HepG2 (cell line): ENCODE measurements around the gene SPIN4. TPM values are rescaled to one million over a fixed set of nuclear protein-coding genes. Genes with fewer than 3 reads are reported as not detected.

Experiments used
- ATAC-seq: fragments of 200-7000 bp; cut with Tn5 transposase; 3 replicates; pipeline ENCODE4 v1.9.1; 2020; ENCODE audit warnings: mild to moderate bottlenecking, moderate library complexity
- BruUV-seq: library from RNA; stranded (reverse); fragments of 400-500 nt; replicated peaks from 2 replicates; lab custom pipeline; 2021; lab: Mats Ljungman, UMichigan
- CTCF ChIA-PET: fragments of 300-600 bp; formaldehyde crosslinking; extraction: SDS; loops from one replicate; lab custom pipeline; 2021; ENCODE audit warnings: low total read pairs, inconsistent platforms, low intra/inter-chr PET ratio; lab: Yijun Ruan, JAX
- POLR2A ChIA-PET: fragments of 350-600 bp; sonication (Branson Sonifier 250); formaldehyde crosslinking; loops from one replicate; lab custom pipeline; 2020; ENCODE audit warnings: antibody characterized with exemption, inconsistent platforms; lab: Yijun Ruan, JAX
- DNase-seq: peaks from one replicate; pipeline ENCODE4 v3.0.0-alpha.2; 2015; ENCODE audit warnings: low spot score
- FAIRE-seq: peaks from 3 replicates; lab custom pipeline; 2011; peaks lifted over from hg19 to GRCh38; lab: Jason Lieb, UNC
- H2AFZ ChIP-seq: one replicate; pipeline ENCODE4 v1.6.1; 2011; ENCODE audit warnings: low read length, inconsistent platforms
- H3K27ac ChIP-seq: fragments of 300-600 bp; 3 replicates; pipeline ENCODE4 v1.8.0; 2011; ENCODE audit warnings: mixed run types, mild to moderate bottlenecking, mixed read lengths, low read length, inconsistent platforms; ENCODE audit not compliant: insufficient read depth; ENCODE audit errors: extremely low read length
- H3K27me3 ChIP-seq, 2 experiments: fragments of 200-600 bp in 1 of 2; 2 replicates in 1 of 2; 3 replicates in 1 of 2; pipeline versions ENCODE4 v1.6.0 to v1.8.0; 2011; ENCODE audit warnings: low read length in 2 of 2, mild to moderate bottlenecking in 2 of 2, moderate library complexity in 2 of 2, inconsistent platforms in 1 of 2; ENCODE audit not compliant: insufficient read depth in 2 of 2, control insufficient read depth in 1 of 2
- H3K36me3 ChIP-seq, 2 experiments: fragments of 200-600 bp in 1 of 2; replicated peaks in 1 of 2; 2 replicates in 1 of 2; 3 replicates in 1 of 2; pipeline versions ENCODE4 v1.5.1 to v1.8.0; 2011; ENCODE audit warnings: low read length in 2 of 2, inconsistent platforms in 1 of 2; ENCODE audit not compliant: insufficient read depth in 2 of 2, control insufficient read depth in 1 of 2
- H3K4me1 ChIP-seq: 2 replicates; pipeline ENCODE4 v1.5.1; 2012; ENCODE audit warnings: low read length, inconsistent platforms; ENCODE audit not compliant: insufficient read depth
- H3K4me2 ChIP-seq: 2 replicates; pipeline ENCODE4 v1.6.0; 2011; ENCODE audit warnings: low read depth, low read length, inconsistent platforms
- H3K4me3 ChIP-seq, 3 experiments: fragments of 200-600 bp in 1 of 3; sonication (generic), shearing (Covaris generic) in 1 of 3; replicated peaks in 1 of 3; 2 replicates each; pipeline ENCODE4 v1.5.1; 2011 to 2016; ENCODE audit warnings: low read length in 3 of 3, inconsistent platforms in 2 of 3, low read depth in 2 of 3, mild to moderate bottlenecking in 2 of 3, control low read depth in 1 of 3, mixed read lengths in 1 of 3; ENCODE audit not compliant: insufficient read depth in 1 of 3
- H3K79me2 ChIP-seq: one replicate; pipeline ENCODE4 v1.6.1; 2011; ENCODE audit warnings: low read length, inconsistent platforms; ENCODE audit not compliant: insufficient read depth
- H3K9ac ChIP-seq: 2 replicates; pipeline ENCODE4 v1.6.0; 2011; ENCODE audit warnings: mild to moderate bottlenecking, low read depth, low read length, inconsistent platforms; ENCODE audit not compliant: insufficient read depth
- H3K9me3 ChIP-seq: 2 replicates; pipeline ENCODE4 v1.5.1; 2012; ENCODE audit warnings: mild to moderate bottlenecking, low read length
- H4K20me1 ChIP-seq: 2 replicates; pipeline ENCODE4 v1.6.0; 2011; ENCODE audit warnings: inconsistent platforms, mild to moderate bottlenecking, low read length, moderate library complexity; ENCODE audit not compliant: insufficient read depth
- ARID2 ChIP-seq: sonication (generic); formaldehyde crosslinking; IDR thresholded peaks from 2 replicates; pipeline ENCODE4 v1.8.1; 2022; ENCODE audit warnings: mild to moderate bottlenecking, missing genetic modification reagents, borderline replicate concordance
- CENPT ChIP-seq: sonication (generic); formaldehyde crosslinking; IDR thresholded peaks from 2 replicates; pipeline ENCODE4 v1.8.0; 2022; ENCODE audit warnings: low read depth, mild to moderate bottlenecking, moderate library complexity, missing genetic modification reagents
- ESRRA ChIP-seq: sonication (generic); formaldehyde crosslinking; IDR thresholded peaks from 2 replicates; pipeline ENCODE4 v1.5.1; 2020; ENCODE audit warnings: mild to moderate bottlenecking, low read depth, missing genetic modification reagents
- JUN ChIP-seq: sonication (generic); formaldehyde crosslinking; IDR thresholded peaks from 2 replicates; pipeline ENCODE4 v1.4.0; 2020; ENCODE audit warnings: mild to moderate bottlenecking, missing genetic modification reagents
- MED8 ChIP-seq: sonication (generic); formaldehyde crosslinking; IDR thresholded peaks from 2 replicates; pipeline ENCODE4 v1.8.1; 2023; ENCODE audit warnings: mild to moderate bottlenecking, missing genetic modification reagents; ENCODE audit not compliant: insufficient replicate concordance
- RELA ChIP-seq: sonication (generic); formaldehyde crosslinking; IDR thresholded peaks from 2 replicates; pipeline ENCODE4 v1.4.0; 2020; ENCODE audit warnings: missing genetic modification reagents
- TARDBP ChIP-seq: sonication (generic); formaldehyde crosslinking; IDR thresholded peaks from 2 replicates; pipeline ENCODE4 v1.8.0; 2022; ENCODE audit warnings: mild to moderate bottlenecking, missing genetic modification reagents
- ZNF383 ChIP-seq: sonication (generic); formaldehyde crosslinking; IDR thresholded peaks from 2 replicates; pipeline ENCODE4 v1.4.0; 2020; ENCODE audit warnings: missing genetic modification reagents, mild to moderate bottlenecking, borderline replicate concordance
- ZNF709 ChIP-seq: sonication (generic); formaldehyde crosslinking; IDR thresholded peaks from 2 replicates; pipeline ENCODE4 v1.5.0; 2020; ENCODE audit warnings: mild to moderate bottlenecking, missing genetic modification reagents
- ZNF766 ChIP-seq: sonication (generic); formaldehyde crosslinking; IDR thresholded peaks from 2 replicates; pipeline ENCODE4 v1.5.0; 2020; ENCODE audit warnings: missing genetic modification reagents, borderline replicate concordance
- WGBS: methylation state at CpG from one replicate; pipeline ENCODE4 v1.1.6; 2017; ENCODE audit warnings: low lambda C conversion rate; 5-methylcytosine and 5-hydroxymethylcytosine counted together
- in situ Hi-C: cut with HindIII; loops from 2 replicates; pipeline ENCODE4 v1.10.0; 2017; ENCODE audit warnings: low pct_unique_long_range_greater_than_20kb; ENCODE audit not compliant: extremely low pct_ligation_motif_present
- intact Hi-C: fragments of 100-400 bp; cut with micrococcal nuclease; formaldehyde crosslinking; loops from one replicate; pipeline ENCODE4 v1.10.0; 2022; ENCODE audit not compliant: unreplicated experiment
- polyA plus RNA-seq, 8 experiments: library from polyadenylated mRNA; depleted of rRNA in 3 of 8; stranded (reverse) in 7 of 8; unstranded in 1 of 8; fragments of >200 nt; fragmentation: Illumina TruSeq in 4 of 8; extraction: Trizol in 4 of 8; gene quantifications; 2 replicates each; pipeline versions ENCODE4 v1.2.1 to v1.2.3, GENCODE V29; 2011 to 2016; ENCODE audit warnings: low read depth in 4 of 8, missing spikeins in 1 of 8, mixed read lengths in 1 of 8; ENCODE audit not compliant: insufficient read depth in 1 of 8
- total RNA-seq, 5 experiments: library from RNA; depleted of rRNA; stranded (reverse); fragments of >200 nt; fragmentation: Illumina TruSeq; extraction: Trizol; gene quantifications; 2 replicates each; pipeline ENCODE4 v1.2.3, GENCODE V29; 2016; ENCODE audit warnings: low read depth in 1 of 5
- TF ChIP-seq, protein P1 (sequence below): sonication (generic); formaldehyde crosslinking; IDR thresholded peaks from 2 replicates; pipeline ENCODE4 v1.4.0; 2020; ENCODE audit warnings: mild to moderate bottlenecking, missing genetic modification reagents
- TF ChIP-seq, protein P2 (sequence below): sonication (generic); formaldehyde crosslinking; IDR thresholded peaks from 2 replicates; pipeline ENCODE4 v1.5.0; 2020; ENCODE audit warnings: mild to moderate bottlenecking, missing genetic modification reagents, borderline replicate concordance
- TF ChIP-seq, protein P3 (sequence below): sonication (generic); formaldehyde crosslinking; conservative IDR thresholded peaks from 2 replicates; pipeline ENCODE4 v1.8.0; 2022; ENCODE audit warnings: mild to moderate bottlenecking, moderate library complexity, missing genetic modification reagents
- TF ChIP-seq, protein P4 (sequence below): sonication (generic); formaldehyde crosslinking; conservative IDR thresholded peaks from 2 replicates; pipeline ENCODE4 v1.4.0; 2020; ENCODE audit warnings: mild to moderate bottlenecking, missing genetic modification reagents, moderate library complexity

The SPIN4 gene
- total and polyA plus RNA-seq, 2 of the 13 experiments (the other 11 are each of a cell fraction or from before 2014, with no cell fraction given): 1.9 to 2.6 TPM

DNA sequence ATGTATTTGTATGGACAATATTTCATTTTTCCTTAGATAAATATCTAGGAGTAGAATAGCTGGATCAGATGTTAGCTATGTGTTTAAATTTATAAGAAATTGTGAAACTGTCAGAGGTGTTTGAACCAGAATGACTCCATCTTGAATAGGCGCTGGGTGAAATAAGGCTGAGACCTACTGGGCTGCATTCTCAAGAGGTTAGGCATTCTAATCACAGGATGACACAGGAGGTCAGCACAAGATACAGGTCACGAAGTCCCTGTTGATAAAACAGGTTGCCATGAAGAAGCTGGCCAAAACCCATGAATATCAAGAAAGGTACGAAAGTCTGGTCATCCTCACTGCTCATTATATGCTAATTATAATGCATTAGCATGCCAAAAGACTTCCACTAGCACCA is 36.3 kb upstream of the SPIN4 start:
- DNase-seq: no peak
- Histone ChIP-seq H3K27ac (no peak overlapping the region), H2AFZ (no peak overlapping the region), H3K27me3 (no peaks in the 10 kb centered on the region), H3K9me3 (no peaks in the 10 kb centered on the region), H3K9ac (no peak overlapping the region), H3K36me3 (no peaks in the 10 kb centered on the region), H3K4me3 (no peak overlapping the region), H3K79me2 (no peaks in the 10 kb centered on the region), H4K20me1 (no peaks in the 10 kb centered on the region), H3K4me1 (no peaks in the 10 kb centered on the region), H3K4me2 (no peak overlapping the region)
- in situ Hi-C loops: no loop called here
- ChIA-PET CTCF (no interaction called here), POLR2A (no interaction called here)
- ATAC-seq: no peak
- 10% methylated on average over 2 of the region's 3 CpGs for WGBS
- TF ChIP-seq, protein P1, sequence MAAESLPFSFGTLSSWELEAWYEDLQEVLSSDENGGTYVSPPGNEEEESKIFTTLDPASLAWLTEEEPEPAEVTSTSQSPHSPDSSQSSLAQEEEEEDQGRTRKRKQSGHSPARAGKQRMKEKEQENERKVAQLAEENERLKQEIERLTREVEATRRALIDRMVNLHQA (CRISPR knock-in tag): no peak
- no peak for TF ChIP-seq ZNF709 (CRISPR knock-in tag)
- no peak for TF ChIP-seq JUN (CRISPR knock-in tag)
- TF ChIP-seq TARDBP: no peak
- TF ChIP-seq, protein P2, sequence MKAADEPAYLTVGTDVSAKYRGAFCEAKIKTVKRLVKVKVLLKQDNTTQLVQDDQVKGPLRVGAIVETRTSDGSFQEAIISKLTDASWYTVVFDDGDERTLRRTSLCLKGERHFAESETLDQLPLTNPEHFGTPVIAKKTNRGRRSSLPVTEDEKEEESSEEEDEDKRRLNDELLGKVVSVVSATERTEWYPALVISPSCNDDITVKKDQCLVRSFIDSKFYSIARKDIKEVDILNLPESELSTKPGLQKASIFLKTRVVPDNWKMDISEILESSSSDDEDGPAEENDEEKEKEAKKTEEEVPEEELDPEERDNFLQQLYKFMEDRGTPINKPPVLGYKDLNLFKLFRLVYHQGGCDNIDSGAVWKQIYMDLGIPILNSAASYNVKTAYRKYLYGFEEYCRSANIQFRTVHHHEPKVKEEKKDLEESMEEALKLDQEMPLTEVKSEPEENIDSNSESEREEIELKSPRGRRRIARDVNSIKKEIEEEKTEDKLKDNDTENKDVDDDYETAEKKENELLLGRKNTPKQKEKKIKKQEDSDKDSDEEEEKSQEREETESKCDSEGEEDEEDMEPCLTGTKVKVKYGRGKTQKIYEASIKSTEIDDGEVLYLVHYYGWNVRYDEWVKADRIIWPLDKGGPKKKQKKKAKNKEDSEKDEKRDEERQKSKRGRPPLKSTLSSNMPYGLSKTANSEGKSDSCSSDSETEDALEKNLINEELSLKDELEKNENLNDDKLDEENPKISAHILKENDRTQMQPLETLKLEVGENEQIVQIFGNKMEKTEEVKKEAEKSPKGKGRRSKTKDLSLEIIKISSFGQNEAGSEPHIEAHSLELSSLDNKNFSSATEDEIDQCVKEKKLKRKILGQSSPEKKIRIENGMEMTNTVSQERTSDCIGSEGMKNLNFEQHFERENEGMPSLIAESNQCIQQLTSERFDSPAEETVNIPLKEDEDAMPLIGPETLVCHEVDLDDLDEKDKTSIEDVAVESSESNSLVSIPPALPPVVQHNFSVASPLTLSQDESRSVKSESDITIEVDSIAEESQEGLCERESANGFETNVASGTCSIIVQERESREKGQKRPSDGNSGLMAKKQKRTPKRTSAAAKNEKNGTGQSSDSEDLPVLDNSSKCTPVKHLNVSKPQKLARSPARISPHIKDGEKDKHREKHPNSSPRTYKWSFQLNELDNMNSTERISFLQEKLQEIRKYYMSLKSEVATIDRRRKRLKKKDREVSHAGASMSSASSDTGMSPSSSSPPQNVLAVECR (CRISPR knock-in tag): no peak
- TF ChIP-seq ESRRA (CRISPR knock-in tag): no peak
- no peak for TF ChIP-seq RELA (CRISPR knock-in tag)
- TF ChIP-seq, protein P3, sequence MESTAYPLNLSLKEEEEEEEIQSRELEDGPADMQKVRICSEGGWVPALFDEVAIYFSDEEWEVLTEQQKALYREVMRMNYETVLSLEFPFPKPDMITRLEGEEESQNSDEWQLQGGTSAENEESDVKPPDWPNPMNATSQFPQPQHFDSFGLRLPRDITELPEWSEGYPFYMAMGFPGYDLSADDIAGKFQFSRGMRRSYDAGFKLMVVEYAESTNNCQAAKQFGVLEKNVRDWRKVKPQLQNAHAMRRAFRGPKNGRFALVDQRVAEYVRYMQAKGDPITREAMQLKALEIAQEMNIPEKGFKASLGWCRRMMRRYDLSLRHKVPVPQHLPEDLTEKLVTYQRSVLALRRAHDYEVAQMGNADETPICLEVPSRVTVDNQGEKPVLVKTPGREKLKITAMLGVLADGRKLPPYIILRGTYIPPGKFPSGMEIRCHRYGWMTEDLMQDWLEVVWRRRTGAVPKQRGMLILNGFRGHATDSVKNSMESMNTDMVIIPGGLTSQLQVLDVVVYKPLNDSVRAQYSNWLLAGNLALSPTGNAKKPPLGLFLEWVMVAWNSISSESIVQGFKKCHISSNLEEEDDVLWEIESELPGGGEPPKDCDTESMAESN (CRISPR knock-in tag): no peak
- TF ChIP-seq CENPT (CRISPR knock-in tag): no peak
- no peak for TF ChIP-seq MED8 (CRISPR knock-in tag)
- TF ChIP-seq ZNF383 (CRISPR knock-in tag): no peak
- no peak for TF ChIP-seq ARID2 (CRISPR knock-in tag)
- TF ChIP-seq, protein P4, sequence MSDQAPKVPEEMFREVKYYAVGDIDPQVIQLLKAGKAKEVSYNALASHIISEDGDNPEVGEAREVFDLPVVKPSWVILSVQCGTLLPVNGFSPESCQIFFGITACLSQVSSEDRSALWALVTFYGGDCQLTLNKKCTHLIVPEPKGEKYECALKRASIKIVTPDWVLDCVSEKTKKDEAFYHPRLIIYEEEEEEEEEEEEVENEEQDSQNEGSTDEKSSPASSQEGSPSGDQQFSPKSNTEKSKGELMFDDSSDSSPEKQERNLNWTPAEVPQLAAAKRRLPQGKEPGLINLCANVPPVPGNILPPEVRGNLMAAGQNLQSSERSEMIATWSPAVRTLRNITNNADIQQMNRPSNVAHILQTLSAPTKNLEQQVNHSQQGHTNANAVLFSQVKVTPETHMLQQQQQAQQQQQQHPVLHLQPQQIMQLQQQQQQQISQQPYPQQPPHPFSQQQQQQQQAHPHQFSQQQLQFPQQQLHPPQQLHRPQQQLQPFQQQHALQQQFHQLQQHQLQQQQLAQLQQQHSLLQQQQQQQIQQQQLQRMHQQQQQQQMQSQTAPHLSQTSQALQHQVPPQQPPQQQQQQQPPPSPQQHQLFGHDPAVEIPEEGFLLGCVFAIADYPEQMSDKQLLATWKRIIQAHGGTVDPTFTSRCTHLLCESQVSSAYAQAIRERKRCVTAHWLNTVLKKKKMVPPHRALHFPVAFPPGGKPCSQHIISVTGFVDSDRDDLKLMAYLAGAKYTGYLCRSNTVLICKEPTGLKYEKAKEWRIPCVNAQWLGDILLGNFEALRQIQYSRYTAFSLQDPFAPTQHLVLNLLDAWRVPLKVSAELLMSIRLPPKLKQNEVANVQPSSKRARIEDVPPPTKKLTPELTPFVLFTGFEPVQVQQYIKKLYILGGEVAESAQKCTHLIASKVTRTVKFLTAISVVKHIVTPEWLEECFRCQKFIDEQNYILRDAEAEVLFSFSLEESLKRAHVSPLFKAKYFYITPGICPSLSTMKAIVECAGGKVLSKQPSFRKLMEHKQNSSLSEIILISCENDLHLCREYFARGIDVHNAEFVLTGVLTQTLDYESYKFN (CRISPR knock-in tag): no peak
- TF ChIP-seq ZNF766 (CRISPR knock-in tag): no peak
- BruUV-seq: no TSS peak
- intact Hi-C loops: no loop called here
- FAIRE-seq: no peak
